ENCODE results near the gene LRRC28. TPM values are rescaled to one million over a fixed set of nuclear protein-coding genes. Genes with fewer than 3 reads are reported as not detected.

LRRC28 gene
- total and polyA plus RNA-seq, 2 of the 4 experiments (the other 2 are of a cell fraction) = 12.7 to 21.1 TPM

DNA sequence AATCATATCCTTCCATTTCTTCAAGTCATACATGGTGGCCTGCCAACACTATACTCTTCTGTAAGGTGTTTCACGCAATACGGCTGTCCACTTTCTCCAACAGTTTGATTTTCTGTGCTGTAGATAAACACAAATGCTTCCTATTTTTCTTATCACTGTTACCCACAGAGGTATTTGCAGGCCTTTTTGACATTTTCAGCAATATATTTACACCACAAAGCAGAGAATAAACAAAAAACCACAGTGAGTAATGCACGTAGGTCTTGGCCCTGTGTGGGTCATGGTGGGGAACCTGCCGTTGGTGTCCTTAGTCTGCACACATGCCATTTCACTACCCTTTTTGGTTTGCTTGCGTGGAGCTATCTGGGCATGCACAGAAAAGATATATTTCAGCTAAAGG is 59.5 kb downstream of the LRRC28 start:
- H3K27me3 ChIP-seq (ENCODE audit: control insufficient read depth, insufficient read depth, low read length) = no peaks in the 10 kb centered on the region
- no peaks in the 10 kb centered on the region for H3K36me3 ChIP-seq (ENCODE audit: control insufficient read depth, insufficient read depth, low read length)
- no peak overlapping the region for H2BK120ac ChIP-seq (ENCODE audit: low read depth, low read length)
- peaks cover 5% of the 10 kb centered on the region; the same call in 1 of the 2 replicates for H3K9me3 ChIP-seq (ENCODE audit: control insufficient read depth, insufficient read depth, low read length)
- H3K4me2 ChIP-seq (ENCODE audit: low read depth, low read length) = no peak overlapping the region
- H3K18ac ChIP-seq (ENCODE audit: low read depth, low read length) = no peak overlapping the region
- TF ChIP-seq BHLHE40 (IDR thresholded peaks at IDR 0.05; ENCODE audit: low read depth, low read length) (no peak), MAFK (IDR thresholded peaks at IDR 0.05; ENCODE audit: low read depth, low read length) (no peak), CHD1 (IDR thresholded peaks at IDR 0.05; ENCODE audit: low read depth, low read length) (no peak), MXI1 (IDR thresholded peaks at IDR 0.05; ENCODE audit: borderline replicate concordance, low read depth, low read length) (no peak), SMC3 (IDR thresholded peaks at IDR 0.05; ENCODE audit: low read depth, low read length) (no peak), MAZ (IDR thresholded peaks at IDR 0.05; ENCODE audit: borderline replicate concordance, low read depth, low read length) (no peak), POLR2A (IDR thresholded peaks at IDR 0.05; ENCODE audit: low read depth, low read length) (no peak), RFX5 (IDR thresholded peaks at IDR 0.05; ENCODE audit: low read depth, low read length) (no peak), CTCF (conservative IDR thresholded peaks at IDR 0.05; ENCODE audit: low read depth, low read length) (no peak), RAD21 (IDR thresholded peaks at IDR 0.05; ENCODE audit: low read length) (no peak), RCOR1 (IDR thresholded peaks at IDR 0.05; ENCODE audit: insufficient replicate concordance, low read length) (no peak)
- TF ChIP-seq, protein P1, sequence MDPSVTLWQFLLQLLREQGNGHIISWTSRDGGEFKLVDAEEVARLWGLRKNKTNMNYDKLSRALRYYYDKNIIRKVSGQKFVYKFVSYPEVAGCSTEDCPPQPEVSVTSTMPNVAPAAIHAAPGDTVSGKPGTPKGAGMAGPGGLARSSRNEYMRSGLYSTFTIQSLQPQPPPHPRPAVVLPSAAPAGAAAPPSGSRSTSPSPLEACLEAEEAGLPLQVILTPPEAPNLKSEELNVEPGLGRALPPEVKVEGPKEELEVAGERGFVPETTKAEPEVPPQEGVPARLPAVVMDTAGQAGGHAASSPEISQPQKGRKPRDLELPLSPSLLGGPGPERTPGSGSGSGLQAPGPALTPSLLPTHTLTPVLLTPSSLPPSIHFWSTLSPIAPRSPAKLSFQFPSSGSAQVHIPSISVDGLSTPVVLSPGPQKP (IDR thresholded peaks at IDR 0.05; ENCODE audit: borderline replicate concordance, low read depth, low read length) = no peak
- TF ChIP-seq, protein P2, sequence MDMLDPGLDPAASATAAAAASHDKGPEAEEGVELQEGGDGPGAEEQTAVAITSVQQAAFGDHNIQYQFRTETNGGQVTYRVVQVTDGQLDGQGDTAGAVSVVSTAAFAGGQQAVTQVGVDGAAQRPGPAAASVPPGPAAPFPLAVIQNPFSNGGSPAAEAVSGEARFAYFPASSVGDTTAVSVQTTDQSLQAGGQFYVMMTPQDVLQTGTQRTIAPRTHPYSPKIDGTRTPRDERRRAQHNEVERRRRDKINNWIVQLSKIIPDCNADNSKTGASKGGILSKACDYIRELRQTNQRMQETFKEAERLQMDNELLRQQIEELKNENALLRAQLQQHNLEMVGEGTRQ (IDR thresholded peaks at IDR 0.05; ENCODE audit: low read depth, low read length) = no peak
- POLR2A ChIA-PET (ENCODE audit: unreplicated experiment) = no interaction called here
- H3K23ac ChIP-seq (ENCODE audit: low read depth, low read length) = no peak overlapping the region
- no peak overlapping the region for H4K8ac ChIP-seq (ENCODE audit: low read depth in 2 of 2, low read length in 2 of 2)
- no peak overlapping the region for H3K9ac ChIP-seq (ENCODE audit: low read depth, low read length)
- H3K79me1 ChIP-seq (ENCODE audit: low read depth in 1 of 2, low read length in 2 of 2) = no peaks in the 10 kb centered on the region; a peak in 1 of 4 replicates
- peaks cover 5% of the 10 kb centered on the region for H3K4me1 ChIP-seq (ENCODE audit: control insufficient read depth, insufficient read depth, low read length)
- H3K4ac ChIP-seq (ENCODE audit: low read depth, low read length) = no peak overlapping the region
- H4K5ac ChIP-seq (ENCODE audit: low read depth, low read length) = no peak overlapping the region
- no peak overlapping the region for H4K91ac ChIP-seq (ENCODE audit: insufficient read depth, low read depth, low read length)
- DNase-seq (no peak), ATAC-seq (ENCODE audit: low read depth) (no peak)
- in situ Hi-C loops (cut with MboI; ENCODE audit: low sequenced_read_pairs) = no loop called here
- no peak overlapping the region for H3K4me3 ChIP-seq (ENCODE audit: insufficient read depth, low read depth, low read length)
- dilution Hi-C loops (cut with HindIII; ENCODE audit: low sequenced_read_pairs, unreplicated experiment) = no loop called here
- H2BK15ac ChIP-seq (ENCODE audit: low read depth, low read length) = no peak overlapping the region
- no peak overlapping the region for H3K56ac ChIP-seq (ENCODE audit: extremely low read depth, insufficient read depth, low read length)
- no TSS peak for BruUV-seq (replicated peaks)
- H2AK9ac ChIP-seq (replicated peaks; ENCODE audit: low read depth, low read length, poor library complexity) = no peak overlapping the region
- no peak overlapping the region for H3K14ac ChIP-seq (replicated peaks; ENCODE audit: low read depth, low read length)
- no peak overlapping the region for H2BK5ac ChIP-seq (ENCODE audit: low read depth, low read length, poor library complexity, severe bottlenecking)
- intact Hi-C loops (cut with micrococcal nuclease) = no loop called here
- peaks cover 4% of the 10 kb centered on the region; the same call in 1 of the 2 replicates for H3K9me1 ChIP-seq (ENCODE audit: insufficient read depth, low read length)
- WGBS, 2 experiments (ENCODE audit: extremely low coverage in 2 of 2, insufficient read length in 1 of 2) = 100% methylated on average over 2 of the region's 5 CpGs; no CpG with 5 or more reads in 1 of the 2 experiments
- H4K20me1 ChIP-seq (ENCODE audit: insufficient read depth, low read length) = no peaks in the 10 kb centered on the region
- no peak overlapping the region for H2AFZ ChIP-seq (replicated peaks; ENCODE audit: low read length, poor library complexity)
- H3K27ac ChIP-seq (ENCODE audit: insufficient read depth, low read length) = no peak overlapping the region
- CTCF ChIA-PET = no interaction called here
- H2BK20ac ChIP-seq (ENCODE audit: low read depth, low read length) = no peak overlapping the region
- no peak overlapping the region for H2AK5ac ChIP-seq (ENCODE audit: low read depth, low read length)
